ENCODE data around the gene ELOA2. TPM values are rescaled to one million over a fixed set of nuclear protein-coding genes. Genes with fewer than 3 reads are reported as not detected.

Gene ELOA2
- total and polyA plus RNA-seq, 7 experiments from 2014 or later, result not detected

DNA sequence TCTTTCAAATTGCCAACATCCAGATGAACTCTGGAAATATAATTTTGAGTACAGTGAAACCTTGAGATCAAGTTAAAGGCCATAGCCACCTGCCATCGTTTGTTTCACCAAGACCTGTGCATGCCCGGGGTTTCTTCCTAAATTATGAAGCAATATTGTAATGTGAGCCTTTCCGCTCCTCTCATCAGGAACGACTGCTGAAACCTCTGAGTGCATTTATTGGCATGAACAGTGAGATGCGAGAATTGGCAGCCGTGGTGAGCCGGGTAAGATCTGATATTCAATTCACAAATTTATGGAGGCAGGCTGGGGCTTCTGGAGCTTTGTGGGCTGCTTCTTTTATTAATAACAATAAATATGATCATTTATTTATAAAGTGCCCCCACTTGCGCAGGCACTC, 27.7 kb upstream of the ELOA2 start:
- no peak overlapping the region for H3K27ac ChIP-seq (ENCODE audit: low read depth, low read length)
- no peaks in the 10 kb centered on the region for H3K4me1 Mint-ChIP-seq
- DNase-seq, result no peak
- no peak overlapping the region for H3K4me3 ChIP-seq (ENCODE audit: low read length)
- no peaks in the 10 kb centered on the region for H3K9me3 ChIP-seq (ENCODE audit: control insufficient read depth in 2 of 3, low read length in 3 of 3)
- no peaks in the 10 kb centered on the region for H3K4me1 ChIP-seq (ENCODE audit: control insufficient read depth in 2 of 2, insufficient read depth in 2 of 2, low read length in 2 of 2)
- intact Hi-C loops (cut with micrococcal nuclease), result no loop called here
- ATAC-seq, result no peak
- H3K9me3 Mint-ChIP-seq, result no peaks in the 10 kb centered on the region
- POLR2A ChIA-PET, result no interaction called here
- no peak overlapping the region for H3K4me3 Mint-ChIP-seq
- no peak overlapping the region for H3K27ac Mint-ChIP-seq
- CTCF ChIA-PET, result interaction anchor here (0.7 kb wide), 1 partner anchor 935 kb away, joined by 3 read pairs; no protein-coding TSS in a partner anchor
- no peaks in the 10 kb centered on the region for H3K36me3 ChIP-seq (ENCODE audit: control insufficient read depth in 2 of 3, insufficient read depth in 3 of 3, low read length in 3 of 3)
- H3K27me3 ChIP-seq (ENCODE audit: control insufficient read depth in 2 of 2, insufficient read depth in 2 of 2, low read length in 2 of 2), result no peaks in the 10 kb centered on the region
- no peaks in the 10 kb centered on the region for H3K36me3 Mint-ChIP-seq
- H3K27me3 Mint-ChIP-seq, result peaks cover 0 to 3% (median 0%) of the 10 kb centered on the region in 5 donors

DNA sequence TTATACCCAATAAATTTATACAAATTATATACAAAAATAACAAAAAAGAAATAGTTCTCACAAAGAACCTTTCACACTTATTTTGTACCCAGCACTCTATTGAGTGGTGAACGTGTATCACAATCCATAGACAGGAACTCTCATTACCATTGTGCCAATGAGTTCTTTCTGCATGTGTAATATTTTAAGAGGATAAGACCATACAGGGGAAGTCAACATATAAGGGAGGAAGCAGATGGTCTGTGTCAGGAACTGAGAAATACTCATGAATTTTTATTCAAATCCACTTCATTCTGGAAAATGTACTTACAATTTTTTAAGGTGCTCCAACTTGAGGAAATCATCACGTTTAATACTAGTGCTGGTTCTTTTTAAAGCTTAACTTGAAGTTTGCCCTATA, 27.1 kb upstream of the ELOA2 start:
- H3K4me1 ChIP-seq (ENCODE audit: control insufficient read depth in 2 of 2, insufficient read depth in 2 of 2, low read length in 2 of 2), result no peaks in the 10 kb centered on the region
- no peak overlapping the region for H3K4me3 Mint-ChIP-seq
- intact Hi-C loops (cut with micrococcal nuclease), result no loop called here
- H3K9me3 ChIP-seq (ENCODE audit: control insufficient read depth in 2 of 3, low read length in 3 of 3), result no peaks in the 10 kb centered on the region
- H3K9me3 Mint-ChIP-seq, result no peaks in the 10 kb centered on the region
- H3K4me3 ChIP-seq (ENCODE audit: low read length), result no peak overlapping the region
- DNase-seq (no peak), ATAC-seq (no peak)
- no peaks in the 10 kb centered on the region for H3K27me3 ChIP-seq (ENCODE audit: control insufficient read depth in 2 of 2, insufficient read depth in 2 of 2, low read length in 2 of 2)
- POLR2A ChIA-PET, result no interaction called here
- no peak overlapping the region for H3K27ac Mint-ChIP-seq
- no peaks in the 10 kb centered on the region for H3K4me1 Mint-ChIP-seq
- H3K27me3 Mint-ChIP-seq, result peaks cover 0 to 3% (median 0%) of the 10 kb centered on the region in 5 donors
- no peaks in the 10 kb centered on the region for H3K36me3 Mint-ChIP-seq
- CTCF ChIA-PET, result no interaction called here
- no peaks in the 10 kb centered on the region for H3K36me3 ChIP-seq (ENCODE audit: control insufficient read depth in 2 of 3, insufficient read depth in 3 of 3, low read length in 3 of 3)
- H3K27ac ChIP-seq (ENCODE audit: low read depth, low read length), result no peak overlapping the region

DNA sequence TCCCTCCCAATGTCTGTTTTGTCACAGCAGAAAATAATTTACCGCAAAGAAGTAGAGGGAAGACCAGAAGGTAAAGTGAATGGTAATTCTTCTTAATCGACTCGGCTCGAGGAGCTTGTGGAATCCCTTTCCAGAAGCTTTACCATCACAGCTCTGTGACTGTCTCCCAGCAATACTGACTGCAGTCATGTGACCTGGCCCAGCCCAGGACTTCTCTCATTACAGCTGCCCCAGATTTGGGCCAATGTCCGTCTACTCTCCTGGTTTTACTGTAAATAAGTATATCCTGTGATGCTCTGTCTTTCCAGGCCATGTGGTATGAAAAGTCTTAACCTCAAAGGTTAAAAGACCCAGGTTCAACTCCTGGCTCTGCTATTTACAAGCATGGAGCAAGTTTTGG, 18.9 kb upstream of the ELOA2 start:
- intact Hi-C loops (cut with micrococcal nuclease), result no loop called here
- Histone ChIP-seq H3K4me1 (ENCODE audit: control insufficient read depth in 2 of 2, insufficient read depth in 2 of 2, low read length in 2 of 2) (no peaks in the 10 kb centered on the region), H3K27me3 (ENCODE audit: control insufficient read depth in 2 of 2, insufficient read depth in 2 of 2, low read length in 2 of 2) (no peaks in the 10 kb centered on the region), H3K27ac (ENCODE audit: low read depth, low read length) (no peak overlapping the region), H3K4me3 (ENCODE audit: low read length) (no peak overlapping the region), H3K9me3 (ENCODE audit: control insufficient read depth in 2 of 3, low read length in 3 of 3) (no peaks in the 10 kb centered on the region), H3K36me3 (ENCODE audit: control insufficient read depth in 2 of 3, insufficient read depth in 3 of 3, low read length in 3 of 3) (no peaks in the 10 kb centered on the region)
- ChIA-PET CTCF (interaction anchor here (1.3 kb wide), 1 partner anchor 161 kb away, joined by 3 read pairs; no protein-coding TSS in a partner anchor), POLR2A (no interaction called here)
- H3K27ac Mint-ChIP-seq, result no peak overlapping the region
- H3K36me3 Mint-ChIP-seq, result no peaks in the 10 kb centered on the region
- H3K4me1 Mint-ChIP-seq, result peaks cover 0 to 5% (median 0%) of the 10 kb centered on the region in 7 donors
- DNase-seq (no peak), ATAC-seq (no peak)
- no peaks in the 10 kb centered on the region for H3K9me3 Mint-ChIP-seq
- peaks cover 0 to 10% (median 4%) of the 10 kb centered on the region in 5 donors for H3K27me3 Mint-ChIP-seq
- no peak overlapping the region for H3K4me3 Mint-ChIP-seq

GRCh38 chr18:47050468-47050867, 15.0 kb upstream of the ELOA2 start:
- ChIA-PET POLR2A (no interaction called here), CTCF (interaction anchor here (0.6 to 2.5 kb wide), 4 partner anchors 9 to 698 kb away, joined by 3 to 13 read pairs (median 3); no protein-coding TSS in a partner anchor)
- ATAC-seq (no peak), DNase-seq (peak in 5 of 9 donors; percentile 3 to 13 (median 8))
- Mint-ChIP-seq H3K9me3 (no peaks in the 10 kb centered on the region), H3K4me3 (no peak overlapping the region), H3K4me1 (peaks cover 0 to 5% (median 0%) of the 10 kb centered on the region in 7 donors), H3K27ac (no peak overlapping the region), H3K36me3 (no peaks in the 10 kb centered on the region), H3K27me3 (peaks cover 0 to 8% (median 4%) of the 10 kb centered on the region in 5 donors)
- Histone ChIP-seq H3K9me3 (ENCODE audit: control insufficient read depth in 2 of 3, low read length in 3 of 3) (no peaks in the 10 kb centered on the region), H3K4me1 (ENCODE audit: control insufficient read depth in 2 of 2, insufficient read depth in 2 of 2, low read length in 2 of 2) (no peaks in the 10 kb centered on the region), H3K27ac (ENCODE audit: low read depth, low read length) (no peak overlapping the region), H3K4me3 (ENCODE audit: low read length) (no peak overlapping the region), H3K27me3 (ENCODE audit: control insufficient read depth in 2 of 2, insufficient read depth in 2 of 2, low read length in 2 of 2) (no peaks in the 10 kb centered on the region), H3K36me3 (ENCODE audit: control insufficient read depth in 2 of 3, insufficient read depth in 3 of 3, low read length in 3 of 3) (no peaks in the 10 kb centered on the region)
- intact Hi-C loops (cut with micrococcal nuclease), result loop anchor here (1.0 kb wide), 2 partner anchors 155 to 699 kb away; no protein-coding TSS in a partner anchor

DNA sequence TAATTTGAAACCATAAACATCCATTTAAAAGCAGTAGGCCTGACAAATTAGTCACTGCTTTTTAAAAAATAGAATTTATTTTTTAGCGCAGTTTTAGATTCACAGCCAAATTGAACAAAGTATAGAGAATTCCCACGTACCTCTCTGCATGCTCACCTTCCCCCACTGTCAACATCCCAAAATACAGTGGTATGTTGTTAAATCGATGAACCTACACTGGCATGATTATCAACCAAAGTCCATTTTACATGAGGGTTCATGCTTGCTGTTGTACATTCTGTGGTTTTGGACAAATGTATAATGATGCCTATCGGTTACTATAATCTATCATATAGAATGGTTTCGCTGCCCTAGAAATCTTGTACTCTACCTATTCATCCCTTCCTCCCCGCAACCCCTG, 5.6 kb upstream of the ELOA2 start:
- H3K27me3 ChIP-seq (ENCODE audit: control insufficient read depth in 2 of 2, insufficient read depth in 2 of 2, low read length in 2 of 2), result no peaks in the 10 kb centered on the region
- ChIA-PET POLR2A (no interaction called here), CTCF (interaction anchor here (1.4 kb wide), 1 partner anchor 10 kb away, joined by 3 read pairs; no protein-coding TSS in a partner anchor)
- no peaks in the 10 kb centered on the region for H3K4me1 Mint-ChIP-seq
- H3K9me3 Mint-ChIP-seq, result peaks cover 0 to 22% (median 0%) of the 10 kb centered on the region in 11 donors
- no peak overlapping the region for H3K4me3 ChIP-seq (ENCODE audit: low read length)
- H3K27ac Mint-ChIP-seq, result no peak overlapping the region
- no peaks in the 10 kb centered on the region for H3K36me3 ChIP-seq (ENCODE audit: control insufficient read depth in 2 of 3, insufficient read depth in 3 of 3, low read length in 3 of 3)
- no peak overlapping the region for H3K27ac ChIP-seq (ENCODE audit: low read depth, low read length)
- H3K9me3 ChIP-seq (ENCODE audit: control insufficient read depth in 2 of 3, low read length in 3 of 3), result no peaks in the 10 kb centered on the region
- peaks cover 0 to 6% (median 0%) of the 10 kb centered on the region in 5 donors for H3K36me3 Mint-ChIP-seq
- intact Hi-C loops (cut with micrococcal nuclease), result no loop called here
- no peak for ATAC-seq
- H3K4me1 ChIP-seq (ENCODE audit: control insufficient read depth in 2 of 2, insufficient read depth in 2 of 2, low read length in 2 of 2), result no peaks in the 10 kb centered on the region
- peaks cover 0 to 27% (median 6%) of the 10 kb centered on the region in 5 donors for H3K27me3 Mint-ChIP-seq
- no peak for DNase-seq
- H3K4me3 Mint-ChIP-seq, result no peak overlapping the region

DNA sequence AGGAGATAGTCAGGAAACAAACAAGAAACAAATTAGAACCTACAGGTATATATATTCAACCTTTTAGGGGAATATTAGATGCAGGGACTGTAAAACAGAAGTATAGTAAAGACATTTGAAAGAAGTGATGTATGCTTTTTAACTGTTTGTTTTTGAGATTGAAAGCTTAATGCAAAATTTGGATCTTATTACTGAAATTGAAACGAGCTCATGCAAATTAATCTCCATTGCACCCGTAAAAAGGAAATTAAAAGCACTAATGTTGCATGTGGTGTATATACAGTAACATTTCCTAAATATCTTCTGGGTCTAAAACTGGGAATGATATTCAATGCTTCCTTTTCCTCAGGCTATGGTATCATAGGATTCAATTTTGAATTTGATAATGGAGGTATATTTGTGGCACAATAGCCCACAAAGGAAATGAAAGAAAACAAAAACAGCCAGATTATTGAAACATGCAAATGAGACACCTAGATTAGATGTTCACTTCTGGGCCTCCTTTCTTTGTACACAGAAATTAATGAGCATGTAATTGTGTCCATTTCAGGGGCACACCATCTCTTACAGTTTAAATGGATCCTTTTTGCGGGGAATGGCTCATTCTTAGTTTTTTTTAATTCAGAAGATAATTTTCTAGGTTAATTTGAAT, 1.6 kb upstream of the ELOA2 start:
- POLR2A ChIA-PET, result no interaction called here

More for the DNA sequence above, 1.6 kb upstream of the ELOA2 start:
- no peak for DNase-seq
- Mint-ChIP-seq H3K27ac (no peak overlapping the region), H3K36me3 (peaks cover 0 to 8% (median 0%) of the 10 kb centered on the region in 5 donors), H3K27me3 (peaks cover 0 to 23% (median 6%) of the 10 kb centered on the region in 5 donors), H3K4me3 (no peak overlapping the region), H3K9me3 (peaks cover 0 to 43% (median 5%) of the 10 kb centered on the region in 11 donors), H3K4me1 (peaks cover 0 to 1% (median 0%) of the 10 kb centered on the region in 7 donors)
- Histone ChIP-seq H3K27ac (ENCODE audit: low read depth, low read length) (no peak overlapping the region), H3K36me3 (ENCODE audit: control insufficient read depth in 2 of 3, insufficient read depth in 3 of 3, low read length in 3 of 3) (no peaks in the 10 kb centered on the region), H3K4me1 (ENCODE audit: control insufficient read depth in 2 of 2, insufficient read depth in 2 of 2, low read length in 2 of 2) (no peaks in the 10 kb centered on the region), H3K4me3 (ENCODE audit: low read length) (no peak overlapping the region), H3K9me3 (ENCODE audit: control insufficient read depth in 2 of 3, low read length in 3 of 3) (peaks cover 0 to 10% (median 0%) of the 10 kb centered on the region in 3 experiments), H3K27me3 (ENCODE audit: control insufficient read depth in 2 of 2, insufficient read depth in 2 of 2, low read length in 2 of 2) (no peaks in the 10 kb centered on the region)
- intact Hi-C loops (cut with micrococcal nuclease), result no loop called here
- ATAC-seq, result no peak
- CTCF ChIA-PET, result no interaction called here
